Tibial nerve (tissue), 4 donors: ENCODE results near the gene SLX4IP.

Source experiments
- CTCF ChIP-seq, 5 experiments: fragments of 200-600 bp in 3 of 5; fragments of 450-650 bp in 2 of 5; sonication (generic) in 3 of 5; IDR thresholded peaks; one replicate each; pipeline ENCODE4 v1.5.1; 2016 to 2019; ENCODE audit warnings: antibody characterized with exemption in 5 of 5, mild to moderate bottlenecking in 3 of 5, moderate library complexity in 2 of 5
- EP300 ChIP-seq, 2 donors: sonication (generic); formaldehyde crosslinking; IDR thresholded peaks; one replicate each; pipeline ENCODE4 v1.6.1; 2017; ENCODE audit warnings: antibody characterized with exemption in 2 of 2, mild to moderate bottlenecking in 1 of 2
- POLR2A ChIP-seq, 2 donors: fragments of 450-650 bp; IDR thresholded peaks; one replicate each; pipeline ENCODE4 v1.6.1; 2017; ENCODE audit warnings: antibody characterized with exemption in 2 of 2, mild to moderate bottlenecking in 2 of 2, moderate library complexity in 2 of 2

DNA sequence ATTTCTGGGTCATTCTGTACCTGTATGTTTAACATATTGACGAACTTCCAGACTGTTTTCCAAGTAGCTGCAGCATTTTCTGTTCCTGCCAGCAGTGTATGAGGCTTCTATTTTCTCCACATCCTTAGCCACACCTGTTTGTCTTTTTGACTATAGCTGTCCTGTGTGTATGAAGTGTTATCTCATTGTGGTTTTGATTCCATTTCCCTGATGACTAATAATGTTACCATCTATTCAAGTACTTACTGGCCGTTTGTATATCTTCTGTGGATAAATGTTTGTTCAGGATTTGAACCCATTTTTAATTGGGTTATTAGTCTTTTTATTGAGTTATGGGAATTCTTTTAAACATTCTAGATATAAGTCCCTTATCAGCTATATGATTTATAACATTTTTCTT, 143.5 kb downstream of the SLX4IP start:
- TF ChIP-seq CTCF (IDR thresholded peaks at IDR 0.05), result no peak
- no peak for TF ChIP-seq POLR2A (IDR thresholded peaks at IDR 0.05)
- no peak for TF ChIP-seq EP300 (IDR thresholded peaks at IDR 0.05)
